Renal cortex interstitium (tissue), 11 donors: ENCODE results near the gene TNFRSF14. TPM values are rescaled to one million over a fixed set of nuclear protein-coding genes. Genes with fewer than 3 reads are reported as not detected.

Experiments used
- DNase-seq, 11 donors: peaks; one replicate each; pipeline ENCODE4 v3.0.0-alpha.2; 2013; ENCODE audit warnings: low read depth in 9 of 11, low spot score in 4 of 11; ENCODE audit errors: extremely low read depth in 1 of 11
- polyA plus RNA-seq, 3 donors: library from polyadenylated mRNA; unstranded; fragments of 120-200 nt; gene quantifications; one replicate each; pipeline ENCODE4 v1.2.1, GENCODE V29; 2013; ENCODE audit not compliant: insufficient read length in 3 of 3

TNFRSF14 gene
- polyA plus RNA-seq, 3 donors: 16.5 to 37.2 (median 20.9) TPM

DNA sequence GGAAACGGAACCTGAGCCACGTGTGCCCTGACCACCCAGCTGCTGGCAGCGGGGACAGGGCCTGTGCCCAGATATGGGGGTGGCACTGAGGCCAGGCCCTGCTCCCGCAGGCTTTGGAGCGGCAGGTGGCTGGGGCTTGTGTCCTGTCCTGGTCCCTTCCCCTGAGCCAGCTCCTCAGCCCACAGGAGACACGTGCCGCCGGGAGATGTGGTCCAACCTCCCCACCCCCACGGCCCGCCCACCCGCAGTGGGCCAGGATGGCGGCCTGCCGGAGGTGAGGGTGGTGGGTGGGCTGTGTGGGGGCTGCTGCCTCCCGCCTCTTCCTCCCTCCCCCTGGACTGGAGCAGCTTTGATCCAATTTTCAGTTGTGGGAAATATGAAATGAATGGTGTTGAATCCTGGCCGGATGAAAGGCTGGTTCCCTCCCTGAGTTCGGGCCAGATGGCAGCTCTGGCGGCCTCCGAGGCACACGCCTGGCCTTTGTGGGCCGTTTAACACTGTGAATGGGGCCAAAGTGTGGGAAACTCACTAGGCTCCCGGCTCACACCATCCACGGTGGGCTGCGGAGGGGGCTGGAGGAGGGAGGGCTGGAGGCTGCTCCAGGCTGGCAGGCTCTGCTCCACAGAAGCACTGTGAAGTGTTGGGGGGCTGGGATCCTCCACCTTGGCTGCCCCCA is 23.5 kb upstream of the TNFRSF14 start:
- no peak for DNase-seq

DNA sequence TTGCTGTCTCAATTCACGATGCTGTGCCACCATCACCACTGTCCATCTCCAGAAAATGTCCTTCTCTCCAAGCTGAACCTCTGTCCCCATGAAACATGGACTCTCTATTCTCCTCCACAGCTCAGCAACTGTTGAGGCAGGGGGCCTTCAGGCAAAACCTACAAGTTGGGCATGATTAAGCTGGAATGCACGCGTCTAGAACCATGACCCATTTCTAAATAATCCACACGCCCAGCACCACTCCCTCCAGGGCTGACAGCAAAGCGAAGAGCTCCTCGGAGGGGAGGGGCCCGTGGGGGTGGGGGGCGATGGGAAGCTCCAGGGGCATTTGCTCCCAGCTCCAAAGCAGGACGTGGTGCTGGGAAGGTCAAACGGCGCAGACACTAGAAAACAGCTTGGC is 22.8 kb upstream of the TNFRSF14 start:
- no peak for DNase-seq

DNA sequence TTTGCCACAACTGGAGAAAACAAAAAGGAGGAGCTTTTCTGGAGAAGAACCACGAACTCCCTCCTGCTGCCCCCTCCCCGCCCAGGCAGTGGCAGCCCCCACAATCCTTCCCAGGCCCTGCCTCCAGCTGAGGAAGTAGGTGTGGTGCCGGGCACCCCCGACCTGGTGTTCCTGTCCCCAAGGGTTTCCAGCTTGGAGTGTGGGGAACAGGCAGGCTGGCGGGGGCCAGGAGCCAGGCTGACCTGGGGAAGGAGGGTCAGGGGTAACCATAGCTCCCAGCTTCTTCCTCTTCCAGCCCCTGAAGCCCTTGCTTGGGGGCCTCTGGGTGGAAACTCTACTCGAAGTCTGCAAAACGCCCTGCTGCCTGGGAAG is 21.9 kb upstream of the TNFRSF14 start:
- DNase-seq: no peak

DNA sequence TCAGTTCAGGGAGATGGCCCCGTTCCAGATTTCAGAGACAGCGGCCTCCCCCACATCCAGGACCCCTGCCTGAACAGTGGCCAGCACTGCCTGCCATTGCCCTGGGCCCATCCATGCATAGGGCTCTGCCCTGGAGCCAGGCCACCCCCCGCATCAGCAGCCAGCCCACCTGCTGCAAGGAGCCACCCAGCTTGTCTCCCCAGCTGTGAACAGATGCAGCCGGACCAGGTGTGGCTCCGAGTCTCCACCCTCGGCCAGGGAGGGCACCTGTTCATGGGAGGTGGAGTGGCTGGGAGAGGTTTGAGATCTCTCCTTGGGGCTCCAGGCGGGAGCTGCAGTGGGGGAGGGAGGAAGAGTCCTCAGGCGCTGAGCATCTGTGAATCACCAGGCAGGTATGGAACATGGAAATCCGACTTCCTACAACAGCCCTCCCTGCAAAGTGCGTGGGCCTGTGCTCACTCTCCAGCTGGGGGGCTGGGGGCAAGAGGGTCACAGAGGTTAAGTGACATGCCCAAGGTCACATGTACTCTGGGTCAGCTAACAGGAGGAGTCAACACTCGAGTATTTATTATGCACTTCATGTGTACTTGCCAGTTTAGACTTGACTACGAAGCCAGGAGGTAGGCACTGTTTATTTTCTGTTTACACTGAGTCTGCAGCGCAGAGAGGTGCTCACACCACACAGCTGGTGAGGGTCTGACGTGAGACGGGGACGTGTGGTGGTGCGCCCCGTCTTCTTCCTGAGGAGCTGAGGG is 21.3 kb upstream of the TNFRSF14 start:
- DNase-seq: no peak

DNA sequence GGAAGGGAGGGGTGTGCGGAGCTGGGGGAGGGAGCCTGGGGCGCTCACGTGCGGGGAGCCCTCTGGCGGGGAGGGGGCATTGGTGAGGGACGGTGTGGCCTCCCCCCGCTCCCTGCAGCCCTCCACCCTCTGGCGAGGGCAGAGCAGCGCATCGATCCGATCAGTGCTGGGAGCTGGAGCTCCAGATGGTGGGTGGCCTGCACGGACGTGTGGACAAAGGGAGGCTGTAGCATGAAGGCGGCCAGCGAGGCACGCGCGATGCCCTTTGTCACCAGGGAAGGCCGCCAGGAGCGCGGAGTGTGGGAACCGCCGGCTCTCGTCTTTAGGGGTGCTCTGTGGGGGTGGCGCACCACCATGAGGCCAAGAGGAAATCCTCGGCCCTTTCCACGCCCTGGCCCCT is 20.7 kb upstream of the TNFRSF14 start:
- no peak for DNase-seq

DNA sequence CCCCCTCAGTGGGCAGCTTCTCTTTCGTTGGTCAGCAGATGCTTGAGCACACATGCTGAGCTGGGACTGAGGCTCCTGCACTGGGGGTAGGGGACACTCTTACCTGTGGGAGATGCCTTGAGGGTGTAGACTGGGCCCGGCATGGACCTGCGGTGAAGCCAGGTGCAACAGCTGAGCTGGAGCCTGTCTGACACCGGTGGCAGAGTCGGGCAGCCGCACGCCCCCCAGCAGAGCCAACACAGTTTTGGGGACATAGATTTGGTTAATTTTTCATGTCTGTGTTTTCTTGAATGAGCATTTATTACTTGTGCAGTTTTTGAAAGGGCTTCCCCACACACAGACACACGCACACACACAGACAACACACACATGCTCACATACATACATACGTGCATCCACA is 20.2 kb upstream of the TNFRSF14 start:
- no peak for DNase-seq

DNA sequence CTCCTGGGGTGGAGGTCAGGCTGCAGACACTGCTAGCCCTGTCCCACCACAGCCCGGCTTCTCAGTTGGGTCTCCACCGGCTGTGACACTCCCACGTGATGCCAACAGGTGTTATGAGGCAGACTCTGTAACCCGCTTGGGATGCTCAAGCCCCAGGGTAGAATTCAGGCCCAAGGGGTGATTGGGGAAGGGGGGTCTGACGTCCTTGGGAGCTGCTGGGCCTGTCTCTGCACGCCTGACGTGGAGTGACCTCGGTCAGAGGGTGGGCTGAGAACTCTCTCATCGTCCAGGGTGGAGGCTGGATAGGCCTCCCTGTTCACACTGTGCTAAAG is 18.4 kb upstream of the TNFRSF14 start:
- no peak for DNase-seq

DNA sequence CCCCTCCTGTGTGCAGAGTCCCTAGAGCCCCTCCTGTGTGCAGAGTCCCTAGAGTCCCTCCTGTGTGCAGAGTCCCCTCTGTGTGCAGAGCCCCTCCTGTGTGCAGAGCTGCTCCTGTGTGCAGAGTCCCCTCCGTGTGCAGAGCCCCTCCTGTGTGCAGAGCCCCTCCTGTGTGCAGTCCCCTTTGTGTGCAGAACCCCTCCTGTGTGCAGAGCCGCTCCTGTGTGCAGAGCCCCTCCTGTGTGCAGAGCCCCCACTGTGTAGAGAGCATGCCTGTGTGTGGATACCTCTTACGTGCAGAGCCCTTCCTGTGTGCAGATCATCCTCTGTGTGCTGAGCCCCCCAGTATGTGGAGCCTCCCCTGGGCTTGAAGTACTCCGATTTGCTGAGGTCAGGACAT is 17.8 kb upstream of the TNFRSF14 start:
- no peak for DNase-seq

DNA sequence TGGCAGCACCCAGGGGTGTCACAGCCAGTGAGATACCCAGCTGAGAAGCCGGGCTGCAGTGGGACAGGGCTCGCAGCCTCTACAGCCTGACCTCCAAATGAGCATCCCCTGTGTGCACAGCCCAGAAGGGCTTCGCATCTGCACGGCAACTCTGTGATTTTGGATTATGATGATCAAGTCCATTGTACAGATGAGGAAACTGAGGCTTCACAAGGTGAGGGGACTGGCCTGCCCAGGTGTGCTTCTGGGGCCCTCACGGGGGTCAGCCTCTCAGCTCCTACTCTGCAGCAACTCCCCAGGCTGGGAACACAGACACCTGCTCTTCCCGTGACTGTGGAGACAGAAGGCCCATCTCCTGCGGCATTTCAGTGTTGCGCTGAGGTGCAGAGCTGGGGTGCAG is 17.3 kb upstream of the TNFRSF14 start:
- DNase-seq: no peak

DNA sequence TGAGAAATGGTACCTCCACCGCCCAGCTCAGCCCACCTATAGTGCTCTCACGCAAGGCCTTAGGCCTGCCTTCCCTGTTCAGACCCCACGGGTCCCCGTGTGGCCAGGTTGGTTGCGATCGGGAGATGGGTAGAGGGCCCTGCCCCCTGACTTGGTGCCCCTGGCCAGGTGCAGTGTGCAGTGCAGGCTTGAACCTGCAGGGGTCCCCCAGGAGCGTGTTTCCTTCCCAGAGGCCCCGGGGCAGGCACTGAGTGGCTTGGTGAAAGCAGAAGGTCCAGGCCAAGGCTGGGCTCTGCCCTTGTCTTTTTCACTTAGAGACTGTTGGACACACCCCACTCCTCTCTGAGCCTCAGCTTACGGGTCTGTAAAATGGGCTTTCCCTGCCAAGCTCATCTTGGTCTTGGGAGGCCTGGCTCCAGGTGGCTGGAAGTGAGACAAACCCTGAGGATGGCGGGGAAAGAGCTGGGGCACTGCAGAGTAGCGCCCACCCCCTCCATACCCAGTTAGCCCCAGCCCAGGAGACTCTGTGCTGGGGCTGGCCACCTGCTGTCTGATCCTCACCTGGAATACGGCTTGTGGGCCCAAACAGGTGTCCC is 16.8 kb upstream of the TNFRSF14 start:
- no peak for DNase-seq

DNA sequence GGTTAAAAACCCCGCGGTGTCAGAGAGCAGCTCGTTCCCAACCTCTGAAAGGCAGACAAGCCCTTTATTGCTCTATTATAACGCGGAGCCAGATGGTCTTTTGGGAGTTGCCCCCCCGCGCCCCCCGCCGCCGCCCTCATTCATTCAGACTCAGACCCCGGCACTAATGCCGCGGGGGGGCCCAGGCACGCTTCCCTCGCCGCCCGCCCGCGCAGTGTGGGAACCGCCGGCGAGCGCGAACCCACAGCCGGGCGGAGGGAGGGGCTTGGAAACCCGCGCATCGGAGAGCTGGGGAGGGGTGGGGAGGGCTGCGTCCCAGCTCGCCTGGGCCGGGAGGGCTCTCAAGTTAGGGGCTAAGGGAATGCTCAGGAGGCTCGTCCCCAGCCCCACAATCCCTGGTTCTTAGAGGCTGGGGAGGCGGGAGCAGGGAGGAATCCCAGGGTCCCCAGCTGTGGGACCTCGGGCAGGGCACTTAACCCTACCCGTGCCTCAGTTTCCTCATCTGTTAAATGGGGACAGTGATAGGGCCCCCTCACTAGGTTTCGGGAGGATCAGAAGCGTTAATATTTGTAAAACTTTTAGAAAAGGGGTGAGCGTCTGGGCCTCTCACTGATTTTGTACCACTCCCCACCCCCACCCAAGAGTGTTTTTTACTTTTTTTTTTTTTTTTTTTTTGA is 15.2 kb upstream of the TNFRSF14 start:
- DNase-seq: no peak

DNA sequence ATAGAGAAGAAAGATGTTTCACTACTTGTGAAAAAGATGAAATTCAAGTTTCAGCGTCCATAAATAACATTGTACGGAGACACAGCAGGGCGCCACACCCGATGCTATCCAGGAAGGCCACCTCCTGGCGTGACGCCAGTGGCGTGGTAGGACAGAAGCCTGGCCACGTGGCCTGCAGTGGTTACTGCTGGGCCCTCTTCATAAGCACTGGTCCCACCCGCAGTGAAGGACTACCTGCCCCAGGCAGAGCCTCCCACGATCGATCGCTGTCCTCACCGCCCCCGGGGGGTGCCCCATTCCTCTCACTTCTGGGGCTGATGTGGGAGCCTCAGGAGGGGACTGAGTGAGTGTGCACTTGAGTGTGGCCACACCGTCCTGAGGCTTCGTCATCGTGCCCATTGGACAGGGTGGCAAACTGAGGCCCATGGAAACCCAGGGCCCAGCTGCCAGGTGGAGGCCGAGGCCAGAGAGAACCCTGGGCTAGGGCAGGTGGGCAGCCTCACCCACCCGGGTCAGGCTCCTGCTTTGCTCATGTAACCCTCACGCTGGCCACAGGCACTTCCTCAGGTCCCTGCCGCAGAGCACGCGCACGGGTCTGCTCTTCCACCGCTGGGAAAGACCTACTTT is 14.4 kb upstream of the TNFRSF14 start:
- DNase-seq: no peak

DNA sequence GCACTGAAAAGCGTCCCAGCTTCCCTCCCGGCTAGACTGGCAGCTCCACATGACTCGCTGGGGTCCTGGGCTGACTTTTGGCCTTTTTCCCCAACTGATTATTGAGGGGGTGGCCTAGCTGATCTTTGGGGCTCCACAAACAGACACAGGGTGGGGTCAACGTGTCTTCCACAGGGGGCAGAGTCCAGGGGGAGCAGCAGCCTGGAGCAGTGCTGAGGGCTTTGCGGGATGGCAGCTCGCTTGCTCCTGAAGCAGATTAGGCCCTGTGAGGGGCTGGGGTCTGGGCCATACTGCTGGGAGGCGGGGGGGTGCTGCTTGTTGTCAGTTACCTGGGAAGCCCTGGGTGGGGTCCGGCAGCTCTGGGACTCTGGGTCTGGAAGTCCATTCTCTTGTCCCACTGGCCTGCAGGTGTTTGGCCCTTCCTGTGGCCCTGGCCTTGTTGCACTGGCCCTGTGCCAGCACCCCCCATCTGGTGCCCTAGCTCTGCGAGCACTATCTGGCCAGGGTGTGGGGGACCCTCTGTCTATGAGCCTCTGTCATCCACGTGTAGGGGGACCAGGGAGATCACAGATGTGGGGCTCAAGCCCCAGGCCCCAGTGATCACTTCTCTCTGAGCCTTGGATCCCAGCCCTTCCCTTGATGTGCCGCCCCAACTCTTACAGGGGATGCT is 13.8 kb upstream of the TNFRSF14 start:
- no peak for DNase-seq

DNA sequence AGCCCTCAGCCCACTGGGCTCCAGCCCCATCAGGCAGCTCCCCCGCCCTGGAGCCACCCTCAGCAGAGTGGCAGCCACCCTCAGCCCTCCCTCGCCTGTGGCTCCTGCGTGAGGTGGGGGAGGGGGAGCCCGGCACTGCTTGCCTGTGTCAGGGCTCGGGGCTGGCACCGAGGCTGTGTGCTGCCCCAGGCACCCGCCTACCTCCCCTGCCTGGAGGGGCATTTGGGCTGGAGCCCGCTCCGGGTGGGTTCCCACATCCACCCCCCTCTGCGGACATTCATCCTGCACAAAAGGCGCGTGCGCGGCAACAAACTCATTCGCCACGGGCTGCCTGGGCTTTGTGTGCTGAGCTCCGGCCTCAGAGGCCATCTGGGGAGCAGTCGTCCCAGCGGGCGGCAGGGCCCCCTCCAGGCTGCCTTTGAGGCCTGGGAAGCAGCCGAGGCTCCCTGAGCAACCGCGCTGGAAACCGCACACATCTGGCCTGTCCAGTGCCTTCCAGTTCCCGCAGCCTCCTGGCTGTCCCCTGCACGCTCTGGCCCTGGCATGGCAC is 12.6 kb upstream of the TNFRSF14 start:
- DNase-seq: no peak

DNA sequence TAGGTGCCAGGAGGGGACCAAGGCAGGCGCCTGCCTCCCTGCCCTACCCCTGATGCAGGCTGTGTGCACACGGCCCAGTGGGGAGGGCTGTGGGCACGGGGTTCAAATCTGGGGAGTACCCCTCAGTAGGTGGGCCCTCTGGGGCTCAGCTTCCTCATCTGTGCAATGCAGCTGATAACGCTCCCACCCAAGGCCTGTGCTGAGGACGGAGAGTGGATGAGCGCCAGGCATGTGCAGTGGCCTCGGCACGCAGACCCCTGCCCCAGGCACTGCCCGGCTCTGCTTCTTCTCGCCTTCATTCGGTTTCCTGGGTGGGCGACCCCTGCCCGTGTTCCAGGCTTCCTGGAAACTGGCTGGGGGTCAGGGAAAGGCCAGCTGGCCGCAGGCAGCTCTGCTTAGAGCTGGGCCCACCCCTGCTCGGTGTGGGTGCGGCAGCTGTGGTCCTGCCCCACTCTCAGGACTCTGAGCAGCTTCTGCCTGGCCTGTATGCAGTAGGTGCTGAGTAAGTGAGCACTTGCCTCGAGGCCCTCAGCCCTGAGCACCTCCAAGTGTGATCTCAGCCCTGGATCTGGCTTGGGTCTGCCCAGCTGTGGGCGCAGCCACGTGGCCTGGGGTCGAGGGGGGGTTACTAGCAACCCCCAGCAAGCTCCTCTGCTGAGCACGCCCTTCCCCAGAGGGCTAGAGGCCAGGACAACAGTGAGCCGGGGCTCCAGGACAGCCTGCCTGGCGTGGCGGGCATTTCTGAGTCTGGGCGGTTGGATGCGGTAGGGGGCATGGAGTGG is 11.9 kb upstream of the TNFRSF14 start:
- DNase-seq: no peak

DNA sequence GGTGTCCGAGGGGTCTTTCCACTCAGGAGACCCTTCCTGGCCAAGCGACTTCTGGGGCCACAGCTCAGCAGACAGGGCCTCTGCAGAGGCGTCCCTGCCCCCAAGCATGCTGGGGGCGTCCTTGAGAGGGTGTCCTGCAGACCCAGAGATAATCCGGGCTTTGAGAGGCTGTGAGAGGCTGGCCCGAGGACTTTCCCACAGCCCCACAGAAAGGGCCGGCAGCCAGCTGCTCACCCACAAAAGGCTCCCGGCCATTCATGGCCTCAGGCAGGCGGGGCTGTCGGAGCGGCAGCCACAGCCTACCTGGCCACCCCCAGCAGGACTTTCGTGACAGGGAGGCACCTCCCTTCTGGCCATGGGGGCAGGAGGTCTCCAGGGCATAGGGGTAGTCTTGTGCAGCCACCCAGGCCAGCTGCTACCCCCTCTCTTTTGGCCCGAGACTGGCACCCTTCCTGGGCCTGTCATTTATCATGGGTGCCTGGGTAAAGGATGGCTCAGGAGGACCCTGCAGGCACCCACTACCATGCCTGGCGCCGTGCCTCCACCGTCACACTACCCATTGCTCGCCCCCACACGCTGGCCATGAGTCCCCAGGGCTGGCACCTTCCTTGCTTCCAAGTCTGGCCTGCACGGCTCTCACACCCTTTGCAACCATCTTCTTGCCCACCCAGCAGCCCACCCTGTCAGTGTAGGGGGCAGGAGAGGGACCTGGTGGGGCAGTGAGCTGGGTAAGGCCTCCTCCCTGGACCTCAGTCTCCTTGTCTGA is 11.1 kb upstream of the TNFRSF14 start:
- no peak for DNase-seq

DNA sequence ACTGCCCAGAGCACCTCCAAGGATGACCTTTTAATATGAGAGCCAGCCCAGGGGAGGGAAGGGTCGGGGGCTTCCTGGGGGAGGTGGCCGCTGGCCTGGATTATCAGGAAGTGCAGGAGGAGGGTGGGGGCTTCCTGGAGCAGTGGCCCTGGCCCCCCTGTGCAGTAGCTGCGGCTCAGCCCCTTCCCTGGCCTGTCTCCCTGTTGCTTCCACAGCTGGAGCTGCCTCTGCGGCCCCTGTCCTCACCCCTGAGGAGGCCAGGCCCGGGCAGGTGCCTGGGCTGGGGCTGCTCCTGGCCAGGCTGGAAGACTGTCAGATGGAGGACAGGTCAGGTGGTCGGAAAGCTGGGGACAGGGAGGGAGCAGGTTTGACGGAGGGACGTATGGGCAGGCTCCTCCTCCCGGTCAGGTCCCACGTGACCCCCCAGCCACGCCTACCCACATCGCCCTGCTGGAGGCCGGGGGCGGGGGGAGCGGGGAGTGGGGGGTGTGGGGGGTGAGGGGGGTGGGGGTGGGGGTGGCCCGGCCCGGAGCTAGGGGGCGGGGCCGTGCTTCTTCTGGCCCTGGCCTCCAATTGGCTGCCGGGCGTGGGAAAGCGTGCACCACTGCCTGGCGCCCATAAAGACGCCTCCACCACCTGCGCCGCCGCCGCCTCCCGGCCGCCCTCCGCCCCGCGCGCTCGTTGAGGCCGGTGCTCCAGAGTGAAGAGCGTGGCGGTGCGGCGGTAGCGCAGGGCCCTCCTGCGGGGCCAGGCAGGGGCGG is 10.2 kb upstream of the TNFRSF14 start:
- peak in 6 of 11 donors; percentile 71 to 86 (median 76) for DNase-seq
